Measurements from ENCODE around the gene ERGIC1. TPM values are rescaled to one million over a fixed set of nuclear protein-coding genes. Genes with fewer than 3 reads are reported as not detected.
"Not testable (repeated sequence)": the region's sequence is repeated elsewhere in the genome, so short reads cannot be mapped to it uniquely, and the experiment has no call there.

Gene ERGIC1
- total RNA-seq, 2 donors from 2014 or later = 140 to 169 TPM

DNA sequence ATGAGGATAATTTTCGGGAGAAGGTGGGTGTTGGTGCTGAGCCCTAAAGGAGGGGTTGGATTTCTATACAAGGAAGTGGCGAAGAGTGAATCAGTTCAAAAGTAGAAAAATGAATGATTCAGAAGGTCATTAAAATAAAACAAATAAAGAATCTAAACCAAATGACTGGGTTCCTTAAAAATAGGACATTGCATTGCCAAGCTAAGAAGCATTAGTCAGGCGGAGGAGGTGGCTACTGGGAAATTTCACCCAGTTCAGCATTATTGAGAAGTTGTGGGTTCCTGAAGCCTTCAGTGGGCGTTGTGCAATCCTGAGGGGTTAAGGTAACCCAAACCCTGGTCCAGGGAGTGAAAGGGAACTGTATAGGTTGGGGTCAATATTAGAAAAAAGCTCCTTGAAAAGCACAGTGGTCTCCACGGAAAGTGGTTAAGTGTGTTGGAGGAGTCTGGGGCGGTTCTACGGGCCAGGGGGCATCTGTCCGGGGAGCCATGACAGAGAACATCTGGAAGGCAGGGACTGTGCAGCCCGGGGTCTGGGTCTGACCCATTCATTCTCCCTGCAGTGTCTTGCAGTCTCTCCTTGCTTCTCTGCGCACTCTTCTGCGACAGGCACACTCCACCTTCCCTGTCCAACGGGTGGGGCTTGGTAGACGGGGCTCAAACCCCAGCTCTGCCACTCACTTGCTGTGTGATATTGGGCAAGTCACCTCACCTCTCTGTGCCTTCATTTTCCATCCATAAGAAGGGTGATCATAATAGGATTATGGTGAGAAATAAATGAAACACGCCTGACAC lies 35.4 kb upstream of the ERGIC1 start:
- peak; percentile 86 for DNase-seq (ENCODE audit: low spot score)
- intact Hi-C loops (cut with DNase I) = loop anchor here in 1 of 2 donors (5.0 kb wide), 1 partner anchor 74 kb away; no protein-coding TSS in a partner anchor

DNA sequence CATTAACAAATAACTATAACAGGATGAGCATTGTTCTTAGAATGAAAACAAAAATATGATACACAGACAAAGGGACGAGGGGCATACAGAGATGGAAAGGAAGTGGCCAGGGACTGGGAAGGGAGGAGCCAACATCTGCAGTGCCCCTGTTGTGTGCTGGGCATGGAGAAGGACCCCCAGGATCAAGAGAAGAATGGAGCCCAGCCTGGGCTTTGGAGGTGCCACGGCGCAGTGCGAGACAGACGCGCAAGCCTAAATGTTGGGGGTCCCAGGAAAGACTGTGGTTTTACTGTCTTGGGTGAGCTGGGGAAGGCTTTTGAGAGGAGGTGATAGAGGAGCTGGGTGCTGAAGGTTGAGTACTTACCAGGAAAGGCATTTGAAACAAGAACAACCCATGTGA lies 34.6 kb upstream of the ERGIC1 start:
- intact Hi-C loops (cut with DNase I) = loop anchor here in 1 of 2 donors (5.0 kb wide), 1 partner anchor 73 kb away; no protein-coding TSS in a partner anchor
- no peak for DNase-seq (ENCODE audit: low spot score)

DNA sequence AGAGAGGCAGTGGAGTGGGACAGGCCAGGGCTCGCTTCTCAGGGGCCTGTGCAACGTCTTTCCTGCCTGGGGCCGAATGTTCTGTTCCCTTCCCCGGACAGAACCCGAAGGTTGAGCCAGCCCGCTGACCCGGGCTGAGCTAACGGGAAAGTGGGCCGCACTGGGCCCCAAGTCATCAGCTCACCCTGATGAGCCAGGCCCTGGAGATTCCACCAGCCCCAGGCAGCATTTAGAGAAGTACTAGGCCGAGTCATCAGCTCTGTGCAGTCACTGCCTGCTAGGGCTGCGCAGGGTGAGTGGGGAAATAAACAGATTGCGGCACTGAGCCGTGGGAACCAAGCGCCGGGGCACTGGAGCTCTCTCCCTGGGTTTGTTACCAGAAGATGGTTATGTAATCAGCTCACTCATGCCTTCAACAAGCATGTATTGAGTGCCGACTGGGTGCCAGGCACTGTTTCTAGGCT lies 33.9 kb upstream of the ERGIC1 start:
- DNase-seq (ENCODE audit: low spot score) = peak; percentile 95
- intact Hi-C loops (cut with DNase I) = no loop called here

DNA sequence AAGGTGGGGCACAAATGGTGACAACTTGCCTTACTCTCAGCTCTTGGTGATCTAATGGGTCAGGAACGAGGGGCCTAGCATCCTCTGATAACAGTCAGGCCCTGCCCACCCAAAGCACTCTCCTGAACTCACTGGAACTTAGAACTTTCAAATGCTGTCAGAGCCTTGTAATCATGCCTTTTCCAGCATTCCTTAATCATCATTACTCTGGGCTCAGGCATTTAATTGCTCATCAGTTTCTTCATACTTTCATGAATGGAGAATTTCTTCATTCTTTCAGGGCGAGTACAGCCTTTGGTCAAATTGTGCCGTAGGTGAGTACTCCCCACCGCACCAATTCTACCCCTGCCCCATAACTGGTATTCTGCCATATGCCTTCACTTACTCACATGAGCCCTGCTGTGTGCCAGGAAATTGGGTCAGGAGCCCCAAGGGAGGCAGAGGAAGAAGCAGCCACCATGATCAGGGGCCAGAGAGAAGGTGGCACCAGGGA lies 32.8 kb upstream of the ERGIC1 start:
- intact Hi-C loops (cut with DNase I) = no loop called here

DNA sequence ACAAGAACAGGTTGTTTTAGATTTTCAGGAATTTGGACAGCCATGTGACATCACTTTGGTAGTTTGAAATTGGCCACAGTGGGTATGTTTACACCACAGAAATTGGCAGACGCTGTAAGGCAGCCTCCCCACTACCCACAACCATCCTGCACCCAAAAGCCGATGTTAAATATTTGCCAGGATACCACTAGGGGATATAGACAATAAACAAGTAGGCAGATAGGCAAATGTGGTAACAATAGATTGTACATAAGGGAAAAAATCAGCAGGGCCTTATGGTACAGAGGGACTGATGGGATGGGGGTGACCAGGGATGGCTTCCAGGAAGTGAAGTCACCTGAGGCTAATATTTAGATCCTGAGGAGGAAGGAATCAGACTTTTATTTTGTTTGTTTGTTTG lies 31.9 kb upstream of the ERGIC1 start:
- intact Hi-C loops (cut with DNase I) = no loop called here
- no peak for DNase-seq (ENCODE audit: low spot score)

More for the DNA sequence above, 32.8 kb upstream of the ERGIC1 start:
- DNase-seq (ENCODE audit: low spot score) = no peak

DNA sequence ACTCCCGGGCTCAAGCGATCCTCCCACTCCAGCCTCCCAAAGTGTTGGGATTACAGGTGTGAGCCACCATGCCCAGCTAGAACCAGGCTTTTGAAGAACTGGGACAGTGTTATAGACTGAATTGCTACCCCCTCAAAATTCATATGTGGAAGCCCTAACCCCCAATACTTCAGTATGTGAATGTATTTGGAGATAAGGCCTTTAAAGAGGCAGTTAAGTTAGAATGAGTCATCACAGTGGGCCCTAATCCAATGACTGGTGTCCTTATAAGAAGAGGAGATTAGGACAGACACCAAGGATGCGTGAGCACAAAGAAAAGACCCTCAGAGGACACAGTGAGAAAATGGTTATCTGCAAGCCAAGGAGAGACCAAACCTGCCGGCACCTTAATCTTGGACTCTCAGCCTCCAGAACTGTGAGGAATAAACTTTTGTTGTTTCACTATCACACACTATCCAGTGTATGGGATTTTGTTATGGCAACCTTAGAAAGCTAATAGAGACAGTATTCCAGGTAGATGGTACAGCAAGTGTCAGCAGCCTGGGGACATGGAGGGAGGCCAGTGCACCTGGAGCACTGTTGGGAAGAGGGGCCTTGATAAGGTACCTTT lies 31.4 kb upstream of the ERGIC1 start:
- intact Hi-C loops (cut with DNase I) = no loop called here
- DNase-seq (ENCODE audit: low spot score) = no peak

DNA sequence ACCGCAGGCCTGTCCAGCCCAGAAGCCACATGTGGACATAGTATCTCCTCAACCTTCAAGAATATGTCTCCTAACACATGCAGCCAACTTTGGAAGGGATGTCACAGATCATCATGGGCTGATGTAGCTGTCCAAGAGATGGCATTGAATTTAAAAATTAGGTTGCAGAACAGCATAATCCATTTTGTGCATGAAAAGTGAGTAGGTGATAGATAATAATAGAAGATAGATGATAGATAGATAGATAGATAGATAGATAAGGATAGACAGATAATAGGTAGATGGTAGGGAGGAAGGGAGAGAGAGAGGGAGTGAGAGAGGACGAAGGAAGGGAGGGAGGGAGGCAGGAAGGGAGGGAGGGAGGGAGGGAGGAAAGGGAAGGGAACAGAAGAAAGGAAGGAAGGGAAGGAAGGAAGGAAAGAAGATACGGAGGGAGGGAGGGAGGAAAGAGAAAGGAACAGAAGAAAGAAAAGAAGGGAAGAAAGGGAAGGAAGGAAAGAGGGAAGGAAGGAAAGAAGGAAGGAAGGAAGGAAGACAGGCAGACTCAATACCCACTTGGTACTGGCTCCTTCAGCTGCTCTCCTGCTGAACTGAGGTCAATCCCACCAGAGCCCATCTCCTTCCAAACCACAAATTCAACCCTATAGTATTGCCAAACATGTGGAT lies 28.9 kb upstream of the ERGIC1 start:
- intact Hi-C loops (cut with DNase I) = no loop called here
- DNase-seq (ENCODE audit: low spot score) = no peak

DNA sequence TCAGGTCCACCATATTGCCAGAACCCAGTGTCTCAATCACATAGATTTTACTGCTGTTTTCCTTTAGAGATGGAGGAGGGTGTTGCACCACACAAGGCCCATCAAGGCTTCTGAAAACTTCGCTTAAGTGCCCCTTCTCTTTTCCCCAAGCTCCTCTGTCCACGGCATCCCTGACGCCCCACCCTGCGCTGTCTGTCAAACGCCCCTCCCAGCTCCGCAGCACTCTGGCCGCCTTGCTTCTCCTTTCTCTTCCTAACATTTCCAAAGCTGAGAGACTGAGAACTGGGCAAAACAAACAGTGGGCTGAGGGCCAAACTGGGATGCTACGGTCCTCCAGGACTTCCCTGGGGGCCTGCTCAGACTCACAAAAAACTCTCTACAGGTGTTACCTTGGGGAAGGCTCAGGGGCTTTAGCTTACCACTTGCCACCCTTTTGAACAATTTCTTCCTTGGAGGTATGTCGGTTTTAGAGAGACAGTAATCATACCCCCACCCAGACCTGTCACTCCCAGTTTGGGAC lies 28.3 kb upstream of the ERGIC1 start:
- intact Hi-C loops (cut with DNase I) = no loop called here
- DNase-seq (ENCODE audit: low spot score) = no peak

DNA sequence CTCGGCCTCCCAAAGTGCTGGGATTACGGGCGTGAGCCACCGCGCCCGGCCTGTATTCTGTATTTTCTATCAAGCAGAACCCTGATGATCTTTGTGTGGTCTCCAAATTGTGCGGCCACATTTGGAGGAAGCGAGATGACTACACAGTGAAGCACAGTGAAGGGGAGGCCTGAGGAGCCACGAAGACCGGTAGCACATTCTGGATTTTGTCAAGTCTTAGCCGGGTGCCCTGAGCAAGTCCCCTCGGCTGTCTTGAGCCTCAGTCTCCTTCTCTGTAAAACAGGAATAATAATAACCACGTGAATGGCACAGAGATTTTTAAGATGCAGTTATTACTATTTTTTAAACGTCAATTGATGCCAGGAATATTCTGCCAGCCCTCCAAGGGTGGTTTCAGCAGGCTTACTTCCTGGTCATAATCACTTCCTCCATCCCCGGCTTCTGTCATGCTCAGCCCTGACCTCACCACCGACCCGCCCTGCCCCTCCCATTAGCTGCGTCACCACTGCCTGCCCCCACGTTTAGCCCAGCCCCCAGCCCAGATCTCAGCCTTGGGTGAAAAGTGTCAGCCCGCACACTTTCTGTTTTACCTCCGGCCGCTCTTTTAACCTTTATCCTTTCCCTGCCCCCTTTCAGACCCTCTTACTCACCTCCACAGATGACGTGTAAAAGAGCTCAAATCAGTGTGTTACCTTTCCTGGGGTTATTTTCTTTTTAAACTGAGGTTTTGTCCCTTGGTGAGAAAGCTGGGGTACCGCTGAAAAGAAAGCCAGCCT lies 27.0 kb upstream of the ERGIC1 start:
- peak; percentile 97 for DNase-seq (ENCODE audit: low spot score)

DNA sequence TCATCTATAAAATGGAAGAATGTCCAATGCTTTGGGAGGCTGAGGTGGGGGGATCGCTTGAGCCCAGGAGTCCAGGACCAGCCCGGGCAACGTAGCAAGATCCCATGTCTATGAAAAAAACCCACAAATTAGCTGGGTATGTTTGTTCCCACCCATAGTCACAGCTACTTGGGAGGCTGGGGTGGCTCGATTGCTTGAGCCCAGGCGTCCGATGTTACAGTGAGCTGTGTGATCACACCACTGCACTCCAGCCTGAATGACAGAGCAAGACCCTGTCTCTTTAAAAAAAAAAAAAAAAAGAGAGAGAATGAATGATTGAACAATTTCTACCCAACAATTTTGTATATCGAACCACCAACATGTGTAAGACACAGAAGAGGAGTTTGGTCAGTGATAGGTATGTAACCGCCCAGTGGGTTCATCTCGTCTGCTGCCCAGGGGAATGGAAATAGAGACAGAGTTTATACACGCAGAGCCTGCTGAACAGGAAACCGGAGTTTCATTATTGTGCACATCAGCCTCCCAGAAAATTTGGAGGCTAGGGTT lies 26.2 kb upstream of the ERGIC1 start:
- no peak for DNase-seq (ENCODE audit: low spot score)
- intact Hi-C loops (cut with DNase I) = no loop called here

More for the DNA sequence above, 27.0 kb upstream of the ERGIC1 start:
- intact Hi-C loops (cut with DNase I) = no loop called here

DNA sequence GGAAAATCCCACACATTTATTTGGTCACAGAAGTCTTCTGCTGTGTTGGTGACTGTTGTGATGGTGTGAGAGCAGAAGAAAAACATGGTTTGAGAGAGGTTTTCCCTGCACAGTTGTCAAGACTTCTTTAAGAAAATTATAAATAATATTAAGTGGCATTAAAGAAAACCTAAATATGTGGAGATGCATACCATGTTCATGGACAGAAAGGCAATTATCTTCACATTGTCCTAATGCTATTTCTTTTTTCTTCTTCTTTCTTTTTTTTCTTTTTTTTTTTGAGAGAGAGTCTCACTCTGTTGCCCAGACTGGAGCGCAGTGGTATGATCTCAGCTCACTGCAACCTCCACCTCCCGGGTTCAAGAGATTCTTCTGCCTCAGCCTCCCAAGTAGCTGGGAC lies 24.3 kb upstream of the ERGIC1 start:
- no peak for DNase-seq (ENCODE audit: low spot score)
- intact Hi-C loops (cut with DNase I) = no loop called here

DNA sequence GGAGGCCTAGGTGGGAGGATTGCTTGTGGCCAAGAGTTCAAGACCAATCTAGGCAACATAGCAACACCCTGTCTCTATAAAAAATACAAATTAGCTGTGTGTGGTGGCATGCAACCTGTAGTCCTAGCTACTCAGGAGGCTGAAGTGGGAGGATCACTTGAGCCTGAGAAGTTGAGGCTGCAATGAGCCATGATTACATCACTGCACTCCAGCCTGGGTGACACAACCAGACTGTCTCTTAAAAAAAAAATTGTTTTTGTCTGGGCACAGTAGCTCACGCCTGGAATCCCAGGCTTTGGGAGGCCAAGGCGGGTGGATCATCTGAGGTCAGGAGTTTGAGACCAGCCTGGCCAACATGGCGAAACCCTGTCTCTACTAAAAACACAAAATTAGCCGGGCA lies 23.1 kb upstream of the ERGIC1 start:
- intact Hi-C loops (cut with DNase I); DNase-seq (ENCODE audit: low spot score): not testable (repeated sequence)

DNA sequence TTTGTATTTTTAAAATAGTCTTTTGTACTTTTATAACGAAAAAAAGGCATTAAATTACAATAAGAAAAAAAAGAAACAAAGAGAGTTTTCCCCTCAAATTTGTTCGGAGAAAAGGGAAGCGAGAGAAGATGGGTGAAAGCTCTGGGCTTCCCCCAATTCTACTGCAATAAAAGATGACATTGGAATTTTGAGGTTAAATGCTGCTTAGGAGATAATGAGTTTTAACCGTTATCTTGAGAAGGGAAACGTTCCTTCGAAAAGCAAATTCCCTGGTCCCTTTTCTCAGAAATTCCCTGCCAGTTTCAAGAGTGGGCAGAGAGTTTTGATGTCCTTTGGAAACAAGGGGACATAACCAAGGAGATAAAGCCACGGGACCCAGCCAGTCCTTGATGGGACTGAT lies 18.4 kb upstream of the ERGIC1 start:
- no peak for DNase-seq (ENCODE audit: low spot score)
- intact Hi-C loops (cut with DNase I) = no loop called here

DNA sequence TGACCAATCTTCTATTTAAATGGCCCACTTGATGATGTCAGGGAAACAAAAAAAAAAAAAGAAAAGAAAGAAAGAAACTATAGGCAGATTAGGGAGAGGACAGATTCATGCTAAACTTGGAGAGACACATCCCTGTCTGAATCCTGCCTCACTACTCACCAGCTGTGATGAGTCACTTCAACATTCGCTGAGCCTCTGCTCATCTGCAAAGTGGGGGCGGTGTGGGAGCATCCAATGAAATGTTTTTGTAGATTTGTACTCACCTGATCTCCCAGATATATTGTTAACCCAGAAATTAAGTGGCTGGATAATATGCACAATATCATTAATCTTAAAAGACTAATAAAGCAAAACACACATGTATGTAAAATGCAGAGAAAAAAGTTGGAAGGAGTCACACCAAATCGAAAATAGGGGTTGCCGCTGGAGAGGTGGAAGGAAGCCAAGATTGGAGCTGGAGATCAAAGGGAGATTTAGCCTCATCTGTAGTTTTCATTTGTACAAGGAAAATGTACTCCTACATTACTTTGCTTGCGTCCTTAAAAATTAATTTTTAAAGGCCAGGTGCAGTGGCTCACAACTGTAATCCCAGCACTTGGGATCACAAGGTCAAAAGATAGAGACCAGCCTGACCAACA lies 17.0 kb upstream of the ERGIC1 start:
- DNase-seq (ENCODE audit: low spot score) = no peak
- intact Hi-C loops (cut with DNase I) = no loop called here

DNA sequence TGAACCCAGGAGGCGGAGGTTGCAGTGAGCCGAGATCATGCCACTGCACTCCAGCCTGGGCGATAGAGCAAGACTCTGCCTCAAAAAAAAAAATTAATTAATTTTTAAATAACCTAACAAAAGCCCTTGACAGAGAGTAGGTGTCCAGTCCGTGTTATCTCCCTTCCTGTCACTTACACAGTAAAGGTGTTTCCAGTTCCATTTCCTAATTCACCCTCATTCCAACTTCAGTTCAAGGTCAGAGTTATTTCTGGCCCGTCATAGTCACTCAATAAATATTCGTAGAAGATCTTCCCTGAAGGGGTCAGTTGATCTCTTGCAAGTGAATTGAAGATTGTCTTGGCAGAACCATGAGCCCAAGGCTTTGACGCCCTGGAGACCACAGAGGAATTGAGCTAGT lies 16.4 kb upstream of the ERGIC1 start:
- intact Hi-C loops (cut with DNase I) = no loop called here
- DNase-seq (ENCODE audit: low spot score) = no peak

DNA sequence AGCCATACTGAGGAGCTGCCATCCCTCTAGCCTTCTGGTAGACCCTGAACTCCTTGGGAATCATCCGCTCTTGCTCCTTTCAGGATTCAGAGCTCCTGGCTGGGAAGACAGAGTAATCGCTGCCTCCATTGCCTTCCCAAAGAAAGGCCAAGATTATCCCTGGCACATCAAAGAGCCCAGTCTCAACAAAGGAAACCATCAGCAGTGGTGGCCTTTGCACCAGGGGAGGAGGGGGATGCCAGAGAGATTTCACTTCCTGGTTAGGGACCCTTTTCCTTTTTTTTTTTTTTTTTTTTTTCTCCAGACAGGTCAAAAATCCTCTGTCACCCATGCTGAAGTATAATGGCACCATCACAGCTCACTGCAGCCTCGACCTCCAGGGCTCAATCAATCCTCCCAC lies 16.0 kb upstream of the ERGIC1 start:
- no peak for DNase-seq (ENCODE audit: low spot score)
- intact Hi-C loops (cut with DNase I) = no loop called here

DNA sequence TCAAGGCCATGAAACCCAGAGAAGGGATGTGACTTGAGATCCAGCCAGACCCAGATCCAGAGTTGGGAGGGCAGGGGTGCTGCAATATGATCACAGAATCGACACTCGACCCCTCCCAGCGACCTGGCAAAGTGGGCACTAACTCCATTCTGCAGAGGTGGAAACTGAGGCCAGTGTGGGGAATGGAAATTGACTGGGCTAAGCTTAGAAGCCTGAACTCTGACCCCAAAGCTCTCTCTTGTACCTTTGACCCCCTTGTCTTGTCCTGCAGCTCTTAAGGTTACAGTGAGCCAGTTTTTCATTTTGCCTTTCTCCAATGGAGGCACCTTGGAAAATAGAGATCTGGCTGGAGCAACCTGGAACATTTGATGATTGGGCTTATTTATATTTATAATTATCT lies 14.5 kb upstream of the ERGIC1 start:
- intact Hi-C loops (cut with DNase I) = no loop called here
- DNase-seq (ENCODE audit: low spot score) = no peak

DNA sequence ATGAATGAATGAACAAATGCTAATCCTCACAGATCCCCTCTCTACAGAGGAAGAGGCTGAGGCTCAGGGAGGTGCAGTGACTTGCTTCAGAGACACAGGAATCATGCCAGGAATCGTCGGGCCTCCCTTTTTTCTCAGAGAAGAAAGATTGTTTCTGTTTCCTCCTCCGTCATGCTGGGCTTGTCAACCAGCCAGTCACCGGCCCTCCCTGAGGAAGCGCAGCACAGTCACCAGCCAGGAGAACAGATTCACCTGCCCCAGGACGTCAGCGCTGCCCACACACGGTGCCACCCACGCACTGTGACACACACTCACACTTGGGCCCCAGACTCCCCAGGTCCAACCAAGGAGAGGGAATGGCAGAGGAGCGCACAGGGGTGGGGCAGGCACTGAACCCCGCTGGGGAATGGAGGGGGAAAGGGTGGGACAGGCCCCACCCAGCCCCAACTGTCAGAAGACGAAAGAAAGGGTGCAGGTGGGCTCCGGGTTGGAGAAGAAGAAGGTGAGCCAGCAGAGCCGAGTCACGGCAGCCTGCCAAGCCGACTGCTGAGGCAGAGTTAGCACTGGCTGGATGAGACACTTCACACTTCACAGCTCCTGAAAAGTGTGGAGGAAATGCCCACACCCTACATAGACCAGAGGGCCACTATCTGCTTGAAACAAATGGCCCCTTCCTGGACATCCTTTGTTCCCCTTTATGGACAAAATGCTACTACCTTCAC lies 13.8 kb upstream of the ERGIC1 start:
- intact Hi-C loops (cut with DNase I) = no loop called here
- no peak for DNase-seq (ENCODE audit: low spot score)
